Neuronal stem cell (in vitro differentiated cells): ENCODE measurements around the gene KNOP1.

ENCODE experiments used
- DNase-seq: peaks from one replicate; pipeline ENCODE4 v3.0.0-alpha.2; 2013; ENCODE audit warnings: low spot score
- H2AFZ ChIP-seq: one replicate; pipeline ENCODE4 v1.6.1; 2013; ENCODE audit warnings: mild to moderate bottlenecking, low read length, inconsistent platforms
- H2AK5ac ChIP-seq: 2 replicates; pipeline ENCODE4 v1.6.1; 2013; ENCODE audit warnings: low read depth, mild to moderate bottlenecking, inconsistent platforms, low read length, moderate library complexity, mixed read lengths
- H2BK120ac ChIP-seq: 2 replicates; pipeline ENCODE4 v1.6.1; 2013; ENCODE audit warnings: low read depth, mild to moderate bottlenecking, inconsistent platforms, low read length, moderate library complexity, mixed read lengths
- H2BK12ac ChIP-seq: one replicate; pipeline ENCODE4 v1.6.1; 2013; ENCODE audit warnings: low read length, inconsistent platforms
- H2BK15ac ChIP-seq: 2 replicates; pipeline ENCODE4 v1.6.1; 2013; ENCODE audit warnings: mild to moderate bottlenecking, low read length, inconsistent platforms, mixed read lengths
- H2BK5ac ChIP-seq: one replicate; pipeline ENCODE4 v1.6.1; 2013; ENCODE audit warnings: inconsistent platforms, mild to moderate bottlenecking, low read length, moderate library complexity
- H3K14ac ChIP-seq: one replicate; pipeline ENCODE4 v1.6.1; 2013; ENCODE audit warnings: low read length, inconsistent platforms
- H3K18ac ChIP-seq: 2 replicates; pipeline ENCODE4 v1.6.1; 2013; ENCODE audit warnings: low read length, inconsistent platforms
- H3K23ac ChIP-seq: 2 replicates; pipeline ENCODE4 v1.6.1; 2013; ENCODE audit warnings: low read depth, mild to moderate bottlenecking, mixed read lengths, low read length, inconsistent platforms; ENCODE audit not compliant: poor library complexity
- H3K27ac ChIP-seq: replicated peaks from 3 replicates; pipeline ENCODE4 v1.5.1; 2013; ENCODE audit warnings: low read length, inconsistent platforms
- H3K27me3 ChIP-seq, 3 experiments: 2 replicates each; pipeline ENCODE4 v1.6.1; 2013; ENCODE audit warnings: low read length in 3 of 3, mild to moderate bottlenecking in 2 of 3, inconsistent platforms in 1 of 3, low read depth in 1 of 3, mixed read lengths in 1 of 3, moderate library complexity in 1 of 3; ENCODE audit not compliant: control insufficient read depth in 3 of 3, insufficient read depth in 3 of 3
- H3K36me3 ChIP-seq, 2 donors: replicated peaks in 1 of 2; 2 replicates each; pipeline ENCODE4 v1.6.1; 2013; ENCODE audit warnings: low read length in 2 of 2; ENCODE audit not compliant: control insufficient read depth in 2 of 2, insufficient read depth in 2 of 2
- H3K4ac ChIP-seq: 2 replicates; pipeline ENCODE4 v1.6.1; 2013; ENCODE audit warnings: inconsistent platforms, mild to moderate bottlenecking, low read length, moderate library complexity
- H3K4me1 ChIP-seq, 2 donors: 1 replicate in 1 of 2; 2 replicates in 1 of 2; pipeline ENCODE4 v1.6.1; 2013; ENCODE audit warnings: low read length in 2 of 2, low read depth in 1 of 2; ENCODE audit not compliant: control insufficient read depth in 2 of 2, insufficient read depth in 1 of 2
- H3K4me2 ChIP-seq: one replicate; pipeline ENCODE4 v1.6.1; 2013; ENCODE audit warnings: mild to moderate bottlenecking, low read length, inconsistent platforms; ENCODE audit not compliant: insufficient read depth, poor library complexity, severe bottlenecking
- H3K4me3 ChIP-seq, 2 donors: 2 replicates each; pipeline ENCODE4 v1.5.1; 2013; ENCODE audit warnings: low read length in 2 of 2, mild to moderate bottlenecking in 2 of 2, inconsistent platforms in 1 of 2, moderate library complexity in 1 of 2
- H3K79me1 ChIP-seq: one replicate; pipeline ENCODE4 v1.6.1; 2013; ENCODE audit warnings: low read depth, mild to moderate bottlenecking, inconsistent platforms, low read length, moderate library complexity
- H3K9ac ChIP-seq: one replicate; pipeline ENCODE4 v1.6.1; 2013; ENCODE audit warnings: mild to moderate bottlenecking, low read depth, low read length, inconsistent platforms; ENCODE audit not compliant: poor library complexity
- H3K9me3 ChIP-seq, 2 donors: replicated peaks in 1 of 2; 2 replicates each; pipeline versions ENCODE3 to v1.6.1; 2013; ENCODE audit warnings: low read length in 2 of 2, mild to moderate bottlenecking in 2 of 2, inconsistent platforms in 1 of 2, low read depth in 1 of 2, mixed read lengths in 1 of 2, moderate library complexity in 1 of 2; ENCODE audit not compliant: control insufficient read depth in 2 of 2, insufficient read depth in 1 of 2
- H4K8ac ChIP-seq: one replicate; pipeline ENCODE4 v1.6.1; 2013; ENCODE audit warnings: low read depth, mild to moderate bottlenecking, inconsistent platforms, low read length, moderate library complexity
- H4K91ac ChIP-seq: one replicate; pipeline ENCODE4 v1.6.1; 2013; ENCODE audit warnings: low read length, low read depth, mild to moderate bottlenecking, inconsistent platforms; ENCODE audit not compliant: poor library complexity
- WGBS, 2 donors: extraction: QIAGEN DNeasy Blood & Tissue Kit; methylation state at CpG; one replicate each; pipeline ENCODE4 v1.1.7; 2013; ENCODE audit warnings: missing lambda C conversion rate in 2 of 2, mixed read lengths in 1 of 2; ENCODE audit not compliant: insufficient read length in 2 of 2, insufficient replicate concordance in 1 of 2; ENCODE audit errors: extremely low coverage in 2 of 2; 5-methylcytosine and 5-hydroxymethylcytosine counted together

The KNOP1 gene

DNA sequence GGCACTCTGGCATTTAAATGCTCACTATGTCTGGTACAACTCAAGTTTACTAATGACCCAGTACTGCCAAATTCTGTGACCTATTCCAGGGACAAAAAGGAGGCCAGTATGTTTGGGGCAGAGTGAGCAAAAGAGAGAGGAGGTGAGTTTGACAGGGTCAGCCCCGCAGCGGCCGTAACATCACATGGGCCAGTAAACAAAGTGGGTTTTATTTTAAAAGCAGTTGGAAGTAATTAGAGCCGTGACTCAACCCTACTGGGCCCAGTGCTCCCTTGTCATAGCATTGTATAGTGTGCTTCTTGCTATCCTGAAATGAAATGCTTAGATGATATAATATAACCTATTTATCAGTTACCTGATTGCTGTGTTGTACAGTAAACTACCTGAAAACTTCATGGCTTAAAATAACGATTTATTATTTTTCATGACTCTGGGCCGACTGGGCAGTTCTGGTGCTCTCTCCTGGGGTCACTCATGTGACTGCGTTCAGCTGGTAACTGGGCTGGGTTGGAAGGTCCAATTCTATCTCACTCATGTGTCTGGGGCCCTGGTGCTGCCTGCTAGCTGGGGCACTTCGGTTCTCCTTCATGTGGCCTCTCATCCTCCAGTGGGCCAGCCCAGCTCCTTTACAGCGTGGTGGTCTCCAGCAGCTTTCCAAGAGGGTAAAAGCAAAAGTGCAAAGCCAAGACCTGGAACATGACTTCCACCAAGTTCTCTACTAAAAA lies 27.4 kb upstream of the KNOP1 start:
- Histone ChIP-seq H3K27ac (no peak overlapping the region), H3K9me3 (no peaks in the 10 kb centered on the region), H2BK12ac (no peak overlapping the region), H3K23ac (no peak overlapping the region), H3K4ac (no peak overlapping the region), H4K91ac (no peak overlapping the region), H3K36me3 (peaks cover 0 to 3% of the 10 kb centered on the region in 2 donors), H3K18ac (peak overlapping the region; percentile 68), H2BK120ac (no peak overlapping the region), H2AFZ (no peak overlapping the region), H2BK5ac (no peak overlapping the region), H3K79me1 (no peaks in the 10 kb centered on the region), H2AK5ac (no peak overlapping the region), H3K4me2 (no peak overlapping the region), H3K14ac (no peak overlapping the region), H3K9ac (no peak overlapping the region), H3K4me1 (peaks cover 16 to 28% of the 10 kb centered on the region in 2 donors), H3K27me3 (no peaks in the 10 kb centered on the region), H3K4me3 (no peak overlapping the region), H2BK15ac (no peak overlapping the region), H4K8ac (no peak overlapping the region)
- DNase-seq, result no peak
- no CpG with 5 or more reads among the region's 9 CpGs for WGBS, 2 donors

DNA sequence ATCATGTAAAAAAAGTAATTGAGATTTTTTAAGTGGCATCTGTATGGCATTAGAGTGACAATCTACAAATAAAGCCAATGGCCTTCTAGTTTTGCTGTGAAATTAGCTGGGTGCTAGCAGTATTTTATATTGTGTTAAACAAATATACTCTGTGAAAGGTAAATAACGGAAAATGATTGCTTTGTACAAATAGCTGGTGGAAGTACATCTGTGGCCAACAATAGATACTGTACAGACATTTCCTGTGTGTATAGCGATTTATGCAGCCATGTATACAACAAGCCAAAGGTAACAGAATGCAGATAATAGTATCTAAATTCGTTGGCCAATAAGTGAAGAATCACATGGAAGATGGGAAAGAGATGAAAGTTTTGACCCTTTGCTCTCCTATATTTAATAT lies 26.6 kb upstream of the KNOP1 start:
- H2BK120ac ChIP-seq, result no peak overlapping the region
- H3K23ac ChIP-seq, result no peak overlapping the region
- DNase-seq, result no peak
- H4K8ac ChIP-seq, result no peak overlapping the region
- no peak overlapping the region for H2BK15ac ChIP-seq
- H3K4me3 ChIP-seq, result no peak overlapping the region
- H3K79me1 ChIP-seq, result no peaks in the 10 kb centered on the region
- H3K27ac ChIP-seq, result no peak overlapping the region
- peaks cover 0 to 10% of the 10 kb centered on the region in 2 donors for H3K36me3 ChIP-seq
- H3K4me1 ChIP-seq, result peaks cover 16 to 28% of the 10 kb centered on the region in 2 donors
- no CpG with 5 or more reads among the region's 3 CpGs for WGBS, 2 donors
- no peak overlapping the region for H2BK12ac ChIP-seq
- H3K4me2 ChIP-seq, result no peak overlapping the region
- no peak overlapping the region for H3K4ac ChIP-seq
- no peaks in the 10 kb centered on the region for H3K9me3 ChIP-seq
- H2BK5ac ChIP-seq, result no peak overlapping the region
- no peaks in the 10 kb centered on the region for H3K27me3 ChIP-seq
- H2AFZ ChIP-seq, result no peak overlapping the region
- H3K9ac ChIP-seq, result no peak overlapping the region
- no peak overlapping the region for H3K18ac ChIP-seq
- no peak overlapping the region for H2AK5ac ChIP-seq
- no peak overlapping the region for H3K14ac ChIP-seq
- no peak overlapping the region for H4K91ac ChIP-seq

DNA sequence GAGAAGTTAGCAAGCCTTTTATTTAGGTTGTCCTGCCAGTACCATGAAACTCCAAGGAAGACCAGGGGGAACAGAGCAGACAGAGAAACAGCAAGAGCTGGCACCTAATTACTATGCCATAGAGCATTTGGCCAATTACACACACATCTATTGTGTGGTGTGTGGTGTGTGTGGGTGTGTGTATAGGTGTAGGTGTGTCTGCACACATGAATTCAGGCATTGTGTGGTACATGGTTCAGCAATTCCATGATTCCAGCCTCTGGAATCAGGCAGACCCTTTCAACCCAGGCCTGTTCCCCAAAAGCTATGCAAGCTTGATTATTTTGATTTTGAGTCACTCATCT lies 25.8 kb upstream of the KNOP1 start:
- no peak overlapping the region for H2BK15ac ChIP-seq
- no peak overlapping the region for H2AFZ ChIP-seq
- no peaks in the 10 kb centered on the region for H3K79me1 ChIP-seq
- peaks cover 0 to 19% of the 10 kb centered on the region in 2 donors for H3K36me3 ChIP-seq
- H3K23ac ChIP-seq, result no peak overlapping the region
- H2BK5ac ChIP-seq, result no peak overlapping the region
- H3K9me3 ChIP-seq, result no peaks in the 10 kb centered on the region
- H3K9ac ChIP-seq, result no peak overlapping the region
- no peak overlapping the region for H3K27ac ChIP-seq
- H3K4me2 ChIP-seq, result no peak overlapping the region
- no peak overlapping the region for H2BK12ac ChIP-seq
- H3K4me3 ChIP-seq, result no peak overlapping the region
- DNase-seq, result no peak
- no peak overlapping the region for H4K91ac ChIP-seq
- no peak overlapping the region for H3K18ac ChIP-seq
- no peak overlapping the region for H3K4ac ChIP-seq
- H4K8ac ChIP-seq, result no peak overlapping the region
- H3K27me3 ChIP-seq, result no peaks in the 10 kb centered on the region
- peaks cover 16 to 28% of the 10 kb centered on the region in 2 donors for H3K4me1 ChIP-seq
- H2AK5ac ChIP-seq, result no peak overlapping the region
- H3K14ac ChIP-seq, result no peak overlapping the region
- no peak overlapping the region for H2BK120ac ChIP-seq

DNA sequence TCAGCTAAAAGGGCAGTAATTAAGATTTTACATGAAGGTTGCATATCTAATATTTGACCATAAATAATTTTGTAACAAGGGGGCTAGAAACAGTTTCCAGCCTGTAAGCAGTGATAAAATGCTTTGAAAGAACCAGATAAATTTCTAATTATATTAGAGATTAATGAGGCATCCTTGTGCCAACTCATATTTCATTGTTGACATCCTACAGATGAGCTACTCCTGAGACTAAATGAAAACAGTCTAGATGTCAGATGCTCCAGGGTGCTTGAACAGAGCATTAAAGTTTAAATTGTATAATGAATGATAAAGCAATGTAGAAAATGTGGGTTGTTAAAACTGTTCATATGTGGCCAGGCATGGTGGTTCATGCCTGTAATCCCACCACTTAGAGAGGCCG lies 23.3 kb upstream of the KNOP1 start:
- H2BK15ac ChIP-seq, result no peak overlapping the region
- no peak overlapping the region for H3K4me2 ChIP-seq
- no peak overlapping the region for H3K14ac ChIP-seq
- H3K4me3 ChIP-seq, result no peak overlapping the region
- no peaks in the 10 kb centered on the region for H3K79me1 ChIP-seq
- no peak overlapping the region for H3K18ac ChIP-seq
- H3K36me3 ChIP-seq, result peaks cover 2 to 40% of the 10 kb centered on the region in 2 donors
- H3K27ac ChIP-seq, result no peak overlapping the region
- H4K8ac ChIP-seq, result no peak overlapping the region
- peaks cover 12 to 21% of the 10 kb centered on the region in 2 donors for H3K4me1 ChIP-seq
- H2AK5ac ChIP-seq, result no peak overlapping the region
- H3K23ac ChIP-seq, result no peak overlapping the region
- H3K9ac ChIP-seq, result no peak overlapping the region
- no CpG with 5 or more reads among the region's 1 CpG for WGBS, 2 donors
- H2BK120ac ChIP-seq, result no peak overlapping the region
- no peak overlapping the region for H2BK12ac ChIP-seq
- H4K91ac ChIP-seq, result no peak overlapping the region
- no peak overlapping the region for H3K4ac ChIP-seq
- H3K27me3 ChIP-seq, result no peaks in the 10 kb centered on the region
- no peak overlapping the region for H2AFZ ChIP-seq
- H2BK5ac ChIP-seq, result no peak overlapping the region
- H3K9me3 ChIP-seq, result no peaks in the 10 kb centered on the region
- no peak for DNase-seq
